Mesothelial cell of epicardium (in vitro differentiated cells): ENCODE measurements around the gene C13orf42. TPM values are rescaled to one million over a fixed set of nuclear protein-coding genes. Genes with fewer than 3 reads are reported as not detected.
"Not testable (repeated sequence)": the region's sequence is repeated elsewhere in the genome, so short reads cannot be mapped to it uniquely, and the experiment has no call there.

ENCODE experiments used
- DNase-seq, 2 experiments: peaks; one replicate each; pipeline ENCODE4 v3.0.0; 2021; ENCODE audit warnings: low spot score in 2 of 2; ENCODE audit not compliant: unreplicated experiment in 2 of 2
- H3K27ac Mint-ChIP-seq: 2 replicates; pipeline ENCODE4 v1.8.0; 2021; ENCODE audit warnings: mixed read lengths
- H3K27me3 Mint-ChIP-seq: 2 replicates; pipeline ENCODE4 v1.8.0; 2021; ENCODE audit warnings: low read depth, mixed read lengths
- H3K36me3 Mint-ChIP-seq: 2 replicates; pipeline ENCODE4 v1.8.0; 2021; ENCODE audit warnings: mixed read lengths
- H3K4me1 Mint-ChIP-seq: 2 replicates; pipeline ENCODE4 v1.8.0; 2021; ENCODE audit warnings: mixed read lengths
- H3K4me3 Mint-ChIP-seq: 2 replicates; pipeline ENCODE4 v1.8.0; 2021; ENCODE audit warnings: mild to moderate bottlenecking, moderate library complexity, mixed read lengths
- H3K9me3 Mint-ChIP-seq: 2 replicates; pipeline ENCODE4 v1.8.0; 2021; ENCODE audit warnings: mixed read lengths
- total RNA-seq: library from RNA; stranded (reverse); gene quantifications from 3 replicates; pipeline ENCODE4 v1.2.1, GENCODE V29; 2021
- TF ChIP-seq, protein P1 (sequence below): fragments of 200-600 bp; sonication (generic); IDR thresholded peaks from one replicate; pipeline ENCODE4 v1.5.0; 2021; ENCODE audit warnings: antibody characterized with exemption; ENCODE audit not compliant: unreplicated experiment

Gene C13orf42
- total RNA-seq, 1 donor from 2014 or later = not detected

DNA sequence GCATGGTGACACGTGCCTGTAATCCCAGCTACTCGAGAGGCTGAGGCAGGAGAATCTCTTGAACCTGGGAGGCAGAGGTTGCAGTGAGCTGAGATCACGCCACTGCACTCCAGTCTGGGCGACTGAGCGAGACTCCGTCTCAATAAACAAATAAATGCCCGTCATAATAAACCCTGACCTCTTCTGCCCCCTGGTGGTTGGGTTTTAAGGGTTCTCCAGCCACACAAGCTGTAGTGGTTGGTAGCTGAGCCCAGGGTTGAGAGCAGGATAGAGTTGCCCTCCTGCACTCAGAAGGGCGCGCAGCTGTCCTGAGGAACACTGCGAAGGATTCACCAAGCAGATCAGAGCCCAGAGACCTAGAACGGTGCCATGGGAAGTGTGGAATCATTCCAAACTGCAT lies 9.8 kb upstream of the C13orf42 start:
- peaks cover 47% of the 10 kb centered on the region for H3K27me3 Mint-ChIP-seq
- DNase-seq, H3K4me1 Mint-ChIP-seq, H3K27ac Mint-ChIP-seq, H3K9me3 Mint-ChIP-seq, H3K36me3 Mint-ChIP-seq, H3K4me3 Mint-ChIP-seq: not testable (repeated sequence)
- TF ChIP-seq, protein P1, sequence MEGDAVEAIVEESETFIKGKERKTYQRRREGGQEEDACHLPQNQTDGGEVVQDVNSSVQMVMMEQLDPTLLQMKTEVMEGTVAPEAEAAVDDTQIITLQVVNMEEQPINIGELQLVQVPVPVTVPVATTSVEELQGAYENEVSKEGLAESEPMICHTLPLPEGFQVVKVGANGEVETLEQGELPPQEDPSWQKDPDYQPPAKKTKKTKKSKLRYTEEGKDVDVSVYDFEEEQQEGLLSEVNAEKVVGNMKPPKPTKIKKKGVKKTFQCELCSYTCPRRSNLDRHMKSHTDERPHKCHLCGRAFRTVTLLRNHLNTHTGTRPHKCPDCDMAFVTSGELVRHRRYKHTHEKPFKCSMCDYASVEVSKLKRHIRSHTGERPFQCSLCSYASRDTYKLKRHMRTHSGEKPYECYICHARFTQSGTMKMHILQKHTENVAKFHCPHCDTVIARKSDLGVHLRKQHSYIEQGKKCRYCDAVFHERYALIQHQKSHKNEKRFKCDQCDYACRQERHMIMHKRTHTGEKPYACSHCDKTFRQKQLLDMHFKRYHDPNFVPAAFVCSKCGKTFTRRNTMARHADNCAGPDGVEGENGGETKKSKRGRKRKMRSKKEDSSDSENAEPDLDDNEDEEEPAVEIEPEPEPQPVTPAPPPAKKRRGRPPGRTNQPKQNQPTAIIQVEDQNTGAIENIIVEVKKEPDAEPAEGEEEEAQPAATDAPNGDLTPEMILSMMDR = peak; percentile 57

DNA sequence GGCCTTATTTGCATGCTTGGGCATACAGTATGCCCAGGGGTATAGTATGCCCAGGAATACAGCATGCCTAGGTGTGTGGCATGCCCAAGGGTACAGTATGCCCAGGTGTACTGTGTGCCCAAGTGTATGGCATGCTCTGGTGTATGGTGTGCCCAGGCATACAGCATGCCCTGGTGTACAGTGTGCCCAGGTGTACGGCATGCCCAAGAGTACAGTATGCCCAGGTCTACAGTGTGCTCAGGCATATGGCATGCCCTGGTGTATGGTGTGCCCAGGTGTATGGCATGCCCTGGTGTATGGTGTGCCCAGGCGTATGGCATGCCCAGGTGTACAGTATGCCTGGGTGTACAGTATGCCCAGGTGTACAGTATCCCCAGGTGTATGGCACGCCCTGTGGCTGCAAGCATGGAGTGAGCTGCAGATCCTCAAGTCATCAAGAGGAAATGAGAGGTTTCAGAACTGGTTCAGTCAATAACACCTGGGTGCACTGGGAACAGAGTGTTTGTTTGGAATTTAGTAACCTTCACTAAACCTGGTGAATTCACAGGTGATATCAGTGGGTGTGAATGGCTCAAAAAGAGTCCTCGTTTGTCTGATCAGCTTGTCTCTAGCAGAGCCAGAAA lies 7.8 kb upstream of the C13orf42 start:
- Mint-ChIP-seq H3K36me3 (no peaks in the 10 kb centered on the region), H3K27ac (no peak overlapping the region), H3K4me3 (no peak overlapping the region), H3K9me3 (peaks cover 5% of the 10 kb centered on the region), H3K27me3 (peaks cover 36% of the 10 kb centered on the region), H3K4me1 (peaks cover 9% of the 10 kb centered on the region)
- TF ChIP-seq, protein P1 = no peak
- no peak for DNase-seq

DNA sequence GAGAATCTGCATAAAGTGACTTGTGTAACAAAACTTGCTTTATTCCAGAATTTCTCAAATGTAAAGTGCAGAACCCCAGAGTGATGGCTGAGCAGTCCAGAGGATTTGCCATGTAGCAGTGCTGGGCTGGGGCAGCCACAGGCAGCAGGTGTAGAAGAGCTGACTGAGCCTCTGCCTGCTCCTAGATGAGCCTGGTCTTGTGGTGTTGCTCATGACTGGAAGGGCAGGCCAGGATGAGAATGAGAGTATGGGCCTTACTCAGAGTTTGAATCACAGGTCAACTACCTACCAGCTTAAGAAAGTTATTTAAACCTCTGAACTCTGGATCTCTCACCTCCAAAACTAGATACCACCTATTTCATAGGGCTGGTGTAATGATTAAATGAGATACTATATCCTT lies 2.9 kb upstream of the C13orf42 start:
- no peaks in the 10 kb centered on the region for H3K4me1 Mint-ChIP-seq
- H3K9me3 Mint-ChIP-seq = peaks cover 5% of the 10 kb centered on the region
- no peak for DNase-seq
- peaks cover 30% of the 10 kb centered on the region for H3K27me3 Mint-ChIP-seq
- TF ChIP-seq, protein P1 = no peak
- no peaks in the 10 kb centered on the region for H3K36me3 Mint-ChIP-seq
- no peak overlapping the region for H3K4me3 Mint-ChIP-seq
- no peak overlapping the region for H3K27ac Mint-ChIP-seq

DNA sequence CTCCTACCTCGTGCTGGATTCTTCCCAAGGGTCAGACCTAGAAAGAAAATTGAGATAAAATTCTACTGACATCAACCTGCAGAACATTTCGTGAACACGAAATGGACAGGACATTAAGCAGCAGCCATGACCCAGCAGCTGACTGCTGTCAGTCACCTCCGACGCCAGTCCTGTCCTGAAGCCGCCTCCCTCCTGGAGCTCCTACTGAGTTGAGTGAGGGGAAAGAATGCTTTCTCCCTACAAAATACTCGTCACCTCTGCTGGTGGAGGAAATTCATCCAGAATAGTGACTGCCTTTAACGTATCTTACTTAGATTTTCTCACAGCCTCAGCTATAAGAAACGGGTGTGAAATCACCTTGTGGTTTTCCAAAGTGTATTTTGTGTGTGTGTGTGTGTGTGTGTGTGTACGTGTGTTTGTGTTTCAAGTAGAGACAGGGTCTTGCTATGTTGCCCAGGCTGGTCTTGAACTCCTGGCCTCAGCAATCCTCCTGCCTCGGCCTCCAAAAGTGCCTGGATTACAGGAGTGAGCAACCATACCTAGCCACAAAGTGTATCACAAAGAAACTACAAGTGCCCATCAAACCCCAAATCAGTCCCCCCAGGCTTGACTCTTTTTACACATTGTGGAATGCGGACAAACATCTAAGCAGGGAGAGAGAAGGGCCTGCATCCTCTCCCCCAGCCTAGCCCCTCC lies 2.3 kb upstream of the C13orf42 start:
- Mint-ChIP-seq H3K36me3 (no peaks in the 10 kb centered on the region), H3K27me3 (peaks cover 27% of the 10 kb centered on the region), H3K9me3 (peaks cover 5% of the 10 kb centered on the region), H3K27ac (no peak overlapping the region), H3K4me1 (no peaks in the 10 kb centered on the region), H3K4me3 (no peak overlapping the region)
- TF ChIP-seq, protein P1 = no peak
- DNase-seq = no peak

DNA sequence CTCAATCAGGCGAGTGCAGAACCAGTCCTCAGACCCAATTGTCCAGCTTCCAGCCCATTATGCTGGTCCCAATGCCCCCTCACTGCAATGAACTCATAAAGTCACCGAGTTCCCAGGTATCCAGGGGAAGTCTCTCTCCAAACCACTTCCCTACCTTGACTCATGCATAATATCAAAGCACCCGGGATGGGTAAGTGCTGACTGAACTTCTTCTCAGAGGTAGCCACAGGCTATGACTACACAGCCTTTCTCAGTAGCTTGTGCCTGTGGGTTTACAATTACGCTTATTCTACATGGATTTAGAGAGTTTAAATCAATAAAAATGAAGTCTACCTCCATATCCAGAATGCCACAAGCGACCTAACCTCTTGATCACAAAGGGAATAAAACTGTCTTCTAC lies 1.7 kb upstream of the C13orf42 start:
- no peak overlapping the region for H3K4me3 Mint-ChIP-seq
- no peaks in the 10 kb centered on the region for H3K36me3 Mint-ChIP-seq
- H3K27me3 Mint-ChIP-seq = peaks cover 22% of the 10 kb centered on the region
- TF ChIP-seq, protein P1 = no peak
- peaks cover 2% of the 10 kb centered on the region for H3K9me3 Mint-ChIP-seq
- DNase-seq = no peak
- H3K27ac Mint-ChIP-seq = no peak overlapping the region
- H3K4me1 Mint-ChIP-seq = no peaks in the 10 kb centered on the region
